Tibial nerve (tissue), 3 donors: ENCODE results near the gene TMEM207.

Source experiments
- CTCF ChIP-seq, 5 experiments: fragments of 200-600 bp in 3 of 5; fragments of 450-650 bp in 2 of 5; sonication (generic) in 3 of 5; IDR thresholded peaks; one replicate each; pipeline ENCODE4 v1.5.1; 2016 to 2019; ENCODE audit warnings: antibody characterized with exemption in 5 of 5, mild to moderate bottlenecking in 3 of 5, moderate library complexity in 2 of 5
- POLR2A ChIP-seq, 2 donors: fragments of 450-650 bp; IDR thresholded peaks; one replicate each; pipeline ENCODE4 v1.6.1; 2017; ENCODE audit warnings: antibody characterized with exemption in 2 of 2, mild to moderate bottlenecking in 2 of 2, moderate library complexity in 2 of 2

GRCh38 chr3:190424478-190425439, 24.9 kb downstream of the TMEM207 start:
- TF ChIP-seq CTCF (IDR thresholded peaks at IDR 0.05) (peak; percentile 52 to 72 (median 54)), POLR2A (IDR thresholded peaks at IDR 0.05) (no peak)
